ENCODE data around the gene POLR1A.
"Not testable (repeated sequence)": the region's sequence is repeated elsewhere in the genome, so short reads cannot be mapped to it uniquely, and the experiment has no call there.

POLR1A gene

DNA sequence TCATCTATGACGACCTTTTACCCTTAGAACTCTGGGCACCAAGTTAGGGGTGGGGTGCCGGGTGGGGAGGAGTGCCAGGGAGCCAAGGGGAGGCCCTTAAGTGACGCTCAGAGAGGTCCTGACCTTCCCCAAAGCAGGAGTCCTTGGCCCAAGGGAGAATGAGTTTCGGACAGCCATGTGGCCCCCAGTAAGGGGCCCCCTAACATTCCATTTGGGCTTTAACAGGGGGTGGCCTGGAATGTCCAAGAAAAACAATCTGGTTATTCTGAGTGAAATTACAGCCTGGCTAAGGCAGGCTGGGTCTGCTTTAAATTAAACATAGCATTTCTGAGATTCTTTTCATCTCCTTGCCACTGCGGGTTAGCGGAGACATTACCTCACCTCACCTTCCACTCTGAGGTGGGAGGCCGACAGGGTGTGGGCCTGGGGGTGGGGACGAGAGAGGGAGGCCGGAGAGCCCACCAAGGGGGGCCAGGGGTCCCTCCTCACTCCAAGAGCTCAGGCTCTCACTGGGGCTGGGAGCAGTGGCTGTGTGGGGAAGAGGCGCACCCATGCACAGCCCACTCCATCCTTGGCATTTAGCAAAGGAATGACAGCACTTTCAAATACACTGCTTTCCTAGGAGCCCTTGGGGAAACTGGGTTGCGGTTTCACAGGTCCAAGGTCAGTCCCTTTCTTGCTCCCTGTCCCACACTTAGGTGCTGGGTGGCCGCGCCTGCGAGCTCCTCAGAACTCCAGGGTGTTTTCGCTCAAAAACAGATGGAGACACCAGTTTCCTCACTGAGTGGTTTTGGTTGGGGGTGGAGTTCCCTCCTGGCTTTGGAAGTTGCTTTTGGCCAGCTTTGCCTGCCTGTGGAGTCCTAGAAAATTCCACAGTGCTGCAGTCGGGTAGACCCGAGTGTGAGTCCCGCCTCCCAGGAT, 107.4 kb downstream of the POLR1A start:
- DNase-seq (ENCODE audit: low read depth): no peak

DNA sequence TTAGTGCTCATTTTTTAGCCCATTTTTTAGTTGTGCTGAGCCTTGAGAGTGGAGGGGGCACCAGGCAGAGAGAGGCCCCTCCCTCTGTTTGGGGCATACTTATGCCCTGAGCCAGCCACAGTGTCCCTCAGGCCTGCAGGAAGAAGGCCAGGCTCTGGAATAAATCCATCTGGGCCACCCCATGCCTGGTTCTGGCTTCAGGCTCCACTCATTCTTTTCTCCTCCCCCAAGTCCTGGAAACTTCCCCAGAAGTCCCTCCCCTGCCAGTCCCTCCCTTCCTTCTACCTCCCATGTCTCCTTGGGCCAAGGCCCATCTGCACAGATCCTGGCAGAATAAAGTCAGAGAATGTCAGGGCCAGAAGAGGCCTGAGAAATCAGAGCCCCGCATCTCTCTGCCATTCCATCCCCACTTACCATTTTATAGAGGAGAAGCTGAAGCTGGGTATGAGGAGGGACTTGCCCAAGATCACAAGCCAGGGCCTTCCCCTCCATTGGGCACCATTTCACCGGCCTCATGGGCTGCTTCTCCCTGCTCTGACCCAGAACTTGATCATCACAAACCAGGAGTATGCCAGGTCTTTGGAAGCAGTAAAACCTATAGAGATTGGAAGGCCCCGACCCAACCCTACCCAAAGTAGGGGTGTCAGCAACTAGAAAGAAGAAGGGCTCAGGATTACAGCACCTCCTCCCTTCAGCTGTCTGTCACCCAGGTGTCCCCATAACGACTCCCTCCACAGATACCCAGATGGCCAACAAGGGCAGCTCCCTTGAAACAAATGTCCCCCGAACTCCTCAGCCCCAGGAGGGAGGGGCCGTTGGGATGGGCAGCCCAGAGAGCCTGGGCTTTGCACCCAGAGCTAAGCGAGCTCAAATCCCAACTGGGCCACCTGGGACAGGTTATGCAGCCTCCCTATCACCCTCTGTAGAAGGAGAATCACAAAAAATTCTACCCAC, 108.4 kb downstream of the POLR1A start:
- no peak for DNase-seq (ENCODE audit: low read depth)

DNA sequence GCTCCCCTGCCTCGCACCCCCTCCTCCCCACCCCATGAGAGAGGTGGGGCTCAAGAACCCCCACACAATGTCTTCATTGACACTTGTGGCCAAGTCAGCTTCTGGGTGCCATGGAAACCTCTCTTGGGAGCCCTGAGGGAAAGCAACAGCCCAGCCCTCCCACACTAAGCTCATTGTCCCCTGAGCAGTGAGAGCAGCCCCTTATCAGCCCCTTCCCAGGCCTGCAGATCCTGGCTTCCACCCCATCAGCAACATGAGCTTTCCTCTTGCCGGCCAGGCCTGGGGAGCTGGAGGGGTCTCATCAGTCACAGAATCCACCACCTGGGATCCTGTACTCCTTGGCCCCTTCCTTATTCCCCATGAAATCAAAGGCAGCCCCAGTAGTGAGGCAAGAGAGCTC, 109.1 kb downstream of the POLR1A start:
- DNase-seq (ENCODE audit: low read depth): no peak

DNA sequence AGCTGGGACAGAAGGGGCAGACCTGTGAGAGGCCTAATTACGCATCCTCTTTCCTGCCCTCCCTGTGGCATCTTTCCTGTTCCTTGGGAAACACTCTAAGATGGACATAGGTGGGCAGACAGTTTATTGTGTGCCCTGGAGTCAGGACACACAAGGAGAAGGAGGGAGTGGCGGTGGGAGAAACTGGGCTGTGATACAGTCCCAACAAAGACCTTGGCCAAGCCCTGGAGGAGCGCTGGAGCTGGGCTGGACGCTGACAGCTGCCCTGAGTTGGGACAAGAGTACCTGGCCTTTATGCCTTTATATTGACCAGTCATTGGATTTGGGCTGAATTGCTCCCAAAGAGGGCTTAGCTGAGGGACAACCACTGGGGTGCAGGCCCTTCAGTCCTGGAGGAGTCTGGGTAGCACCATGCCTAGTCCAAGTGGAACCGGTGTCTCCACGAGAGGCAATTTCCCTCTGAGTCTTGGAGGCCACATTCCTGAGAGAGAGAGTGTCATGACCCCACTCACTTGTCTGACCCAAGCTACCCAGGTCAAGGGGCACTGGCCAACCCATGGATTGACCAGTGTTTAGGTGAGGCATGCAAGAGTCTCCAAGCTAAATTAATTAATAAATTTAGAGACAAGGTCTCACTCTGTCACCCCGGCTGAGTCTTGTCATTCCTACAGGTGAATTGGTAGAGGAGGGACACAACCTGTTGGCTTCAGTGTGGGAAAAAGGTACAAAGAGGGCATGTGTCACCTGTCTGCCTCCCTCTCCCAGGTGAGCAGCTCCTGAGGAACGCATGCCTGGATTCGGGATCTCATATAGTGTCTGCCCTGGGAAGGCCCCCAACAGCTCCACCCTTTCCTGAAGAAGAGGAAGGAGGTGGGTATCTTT, 109.8 kb downstream of the POLR1A start:
- no peak for DNase-seq (ENCODE audit: low read depth)

DNA sequence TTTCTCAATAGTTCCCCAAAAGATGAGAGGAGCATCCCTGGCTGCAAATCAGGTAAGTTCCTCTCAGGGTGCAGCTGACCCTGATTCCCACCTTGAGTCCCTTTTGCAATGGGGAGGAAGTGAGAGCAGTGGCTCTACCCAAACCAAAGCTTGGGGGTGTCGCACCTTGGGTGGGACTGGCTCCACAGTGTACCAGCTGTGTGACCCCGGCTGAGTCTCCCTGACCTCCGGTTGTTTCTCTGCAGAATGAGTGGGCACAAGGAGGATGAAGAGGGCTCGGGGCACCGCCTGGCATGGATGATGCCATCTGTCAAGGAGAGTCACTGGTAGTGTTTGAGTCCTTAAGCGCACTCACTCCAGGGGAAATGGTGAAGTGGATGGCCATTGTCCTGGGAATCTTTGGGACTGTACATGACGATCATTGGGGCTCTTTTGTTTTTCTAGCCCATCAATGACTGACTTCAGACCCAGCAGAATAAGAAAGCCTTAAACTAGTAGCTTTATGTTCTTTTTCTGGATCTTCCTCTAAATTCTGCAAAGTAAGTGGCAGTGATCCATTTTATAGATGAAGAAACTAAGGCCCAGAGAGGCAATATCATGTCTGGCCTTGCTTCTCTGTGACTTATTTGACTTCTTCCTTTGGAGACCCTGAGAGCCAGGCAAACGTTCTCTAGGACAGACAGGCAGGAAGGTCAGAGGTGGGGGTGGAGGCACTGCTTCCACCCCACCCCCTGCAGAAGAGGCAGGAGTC, 110.6 kb downstream of the POLR1A start:
- no peak for DNase-seq (ENCODE audit: low read depth)

DNA sequence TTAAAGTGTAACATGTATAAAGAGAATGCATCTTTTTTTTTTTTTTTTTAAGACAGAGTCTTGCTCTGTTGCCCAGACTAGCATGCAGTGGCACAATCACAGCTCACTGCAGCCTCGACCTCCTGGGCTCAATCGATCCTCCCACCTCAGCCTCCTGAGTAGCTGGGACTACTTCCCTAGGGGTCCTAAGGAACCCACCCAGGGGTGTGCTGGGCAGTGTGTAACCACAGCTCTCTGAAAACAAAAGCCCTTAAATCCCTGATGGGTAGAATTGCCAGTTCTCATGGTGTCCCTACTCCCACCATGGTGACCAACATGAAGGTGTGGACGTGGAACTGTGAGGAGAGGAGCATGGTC, 111.3 kb downstream of the POLR1A start:
- no peak for DNase-seq (ENCODE audit: low read depth)

DNA sequence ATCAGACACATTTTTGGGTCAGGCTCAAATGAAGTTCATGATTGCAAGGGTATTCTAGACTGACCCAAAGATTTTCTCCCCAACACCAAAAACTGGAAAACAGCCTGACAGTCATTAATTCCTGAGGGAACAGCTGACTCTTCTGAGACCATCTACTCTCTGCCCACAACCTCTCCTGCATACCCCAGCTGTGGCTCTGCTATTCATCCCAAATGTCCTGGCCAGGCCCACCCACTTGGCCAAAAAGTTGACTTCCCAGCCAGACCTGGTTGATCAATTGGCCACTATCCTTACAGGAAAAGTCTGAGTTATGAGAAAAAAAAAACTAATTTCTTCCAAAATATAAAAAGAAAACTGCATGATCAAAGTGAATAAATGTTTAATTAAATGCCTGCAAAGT, 113.1 kb downstream of the POLR1A start:
- no peak for DNase-seq (ENCODE audit: low read depth)

DNA sequence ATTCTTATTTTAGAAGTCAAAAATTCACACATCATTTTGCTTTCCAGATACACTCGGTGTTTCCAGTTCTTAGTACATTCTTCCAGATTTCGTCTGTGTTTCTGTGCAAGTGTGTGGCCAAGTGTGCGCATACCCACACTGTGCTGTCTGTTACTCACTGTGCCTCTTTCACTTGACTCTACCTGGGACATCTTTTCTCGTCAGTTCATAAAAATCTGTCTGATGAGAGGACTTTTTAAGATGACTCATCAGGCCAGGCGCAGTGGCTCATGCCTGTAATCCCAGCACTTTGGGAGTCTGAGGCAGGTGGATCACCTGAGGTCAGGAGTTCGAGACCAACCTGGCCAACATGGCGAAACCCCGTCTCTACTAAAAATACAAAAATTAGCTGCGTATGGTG, 113.6 kb downstream of the POLR1A start:
- DNase-seq (ENCODE audit: low read depth): not testable (repeated sequence)

DNA sequence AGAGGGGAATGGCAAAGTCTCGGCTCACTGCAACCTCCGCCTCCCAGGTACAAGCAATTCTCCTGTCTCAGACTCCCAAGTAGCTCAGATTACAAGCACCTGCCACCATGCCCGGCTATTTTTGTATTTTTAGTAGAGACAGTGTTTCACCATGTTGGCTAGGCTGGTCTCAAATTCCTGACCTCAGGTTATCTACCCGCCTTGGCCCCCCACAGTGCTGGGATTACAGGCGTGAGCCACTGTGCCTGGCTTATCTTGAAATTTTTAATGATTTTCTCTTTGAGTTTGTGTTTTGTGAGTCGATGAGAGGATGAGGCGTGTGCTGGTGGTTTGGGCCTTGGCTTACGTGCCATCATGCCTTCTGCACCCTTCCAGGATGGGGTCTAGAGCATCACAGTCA, 115.6 kb downstream of the POLR1A start:
- DNase-seq (ENCODE audit: low read depth): no peak

DNA sequence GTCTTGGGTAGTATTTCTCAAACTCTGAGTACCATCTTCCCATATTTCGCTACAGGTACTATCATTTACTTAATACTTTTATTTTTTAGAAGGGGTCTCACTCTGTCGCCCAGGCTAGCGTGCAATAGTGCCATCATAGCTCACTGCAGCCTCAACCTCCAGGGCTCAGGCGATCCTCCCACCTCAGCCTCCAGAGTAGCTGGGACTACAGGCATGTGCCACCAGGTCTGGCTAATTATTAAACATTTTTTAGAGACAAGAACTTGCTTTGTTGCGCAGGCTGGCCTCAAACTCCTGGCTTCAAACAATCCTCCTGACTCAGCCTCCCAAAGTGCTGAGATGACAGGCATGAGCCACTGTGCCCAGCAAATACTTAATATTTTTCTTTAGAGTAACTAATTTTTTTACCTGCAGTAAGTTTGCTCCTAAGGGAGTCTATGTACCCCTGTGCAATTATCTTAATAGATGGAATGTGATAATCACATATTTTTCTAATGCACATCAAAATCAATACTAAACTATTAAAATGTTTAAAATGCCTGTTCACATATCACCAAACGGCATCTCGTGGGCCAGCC, 116.3 kb downstream of the POLR1A start:
- DNase-seq (ENCODE audit: low read depth): no peak

DNA sequence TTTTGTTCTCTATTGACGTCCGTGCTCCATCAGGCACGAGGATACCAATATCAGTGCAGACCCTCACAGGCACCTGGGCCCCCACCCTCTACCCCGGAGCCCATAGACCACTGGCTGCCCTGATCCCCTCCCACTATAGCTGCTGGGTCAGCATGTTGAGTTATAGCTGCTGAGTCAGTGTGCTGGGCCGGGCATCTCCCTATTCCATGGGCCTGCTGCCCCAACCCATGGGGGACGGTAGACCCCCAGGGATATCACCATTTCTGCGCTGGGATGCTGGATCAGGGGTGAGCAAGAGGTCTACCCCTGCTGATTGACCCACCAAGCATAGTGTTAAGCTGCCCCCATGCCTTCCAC, 116.8 kb downstream of the POLR1A start:
- no peak for DNase-seq (ENCODE audit: low read depth)

DNA sequence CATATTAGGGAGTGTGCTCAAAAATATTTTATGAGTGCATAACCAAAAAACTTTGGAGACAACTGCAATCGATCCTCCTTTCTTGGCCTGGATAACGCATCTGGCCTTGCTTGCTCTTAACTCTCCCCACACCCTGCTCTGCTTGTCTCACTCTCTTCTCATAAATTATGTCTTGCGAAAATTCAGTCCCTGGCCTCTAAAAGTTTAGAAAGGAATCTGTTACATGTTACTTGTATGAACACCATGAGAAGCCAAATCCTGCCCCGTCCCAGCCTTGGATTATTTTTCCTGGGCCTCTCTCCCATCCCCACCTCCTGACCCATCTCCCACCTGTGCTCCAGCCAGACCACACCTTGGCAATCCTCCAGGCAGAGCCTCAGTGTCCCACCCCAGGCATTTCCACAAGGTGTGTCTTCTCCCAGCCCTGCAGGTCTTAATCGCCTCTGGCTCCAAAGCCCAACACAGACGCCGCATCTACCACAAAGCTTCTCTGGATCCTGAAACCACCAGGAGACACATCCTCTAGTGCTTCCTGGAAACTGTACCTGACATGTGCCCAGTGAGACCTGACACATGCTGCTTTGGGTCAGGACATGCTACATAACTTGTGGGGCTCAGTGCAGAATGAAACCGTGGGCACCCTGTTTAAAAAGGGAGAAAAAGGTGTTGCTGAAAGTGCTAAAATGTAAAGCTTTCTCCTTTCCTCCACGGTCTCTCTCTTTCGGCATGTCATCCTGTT, 117.3 kb downstream of the POLR1A start:
- DNase-seq (ENCODE audit: low read depth): no peak

DNA sequence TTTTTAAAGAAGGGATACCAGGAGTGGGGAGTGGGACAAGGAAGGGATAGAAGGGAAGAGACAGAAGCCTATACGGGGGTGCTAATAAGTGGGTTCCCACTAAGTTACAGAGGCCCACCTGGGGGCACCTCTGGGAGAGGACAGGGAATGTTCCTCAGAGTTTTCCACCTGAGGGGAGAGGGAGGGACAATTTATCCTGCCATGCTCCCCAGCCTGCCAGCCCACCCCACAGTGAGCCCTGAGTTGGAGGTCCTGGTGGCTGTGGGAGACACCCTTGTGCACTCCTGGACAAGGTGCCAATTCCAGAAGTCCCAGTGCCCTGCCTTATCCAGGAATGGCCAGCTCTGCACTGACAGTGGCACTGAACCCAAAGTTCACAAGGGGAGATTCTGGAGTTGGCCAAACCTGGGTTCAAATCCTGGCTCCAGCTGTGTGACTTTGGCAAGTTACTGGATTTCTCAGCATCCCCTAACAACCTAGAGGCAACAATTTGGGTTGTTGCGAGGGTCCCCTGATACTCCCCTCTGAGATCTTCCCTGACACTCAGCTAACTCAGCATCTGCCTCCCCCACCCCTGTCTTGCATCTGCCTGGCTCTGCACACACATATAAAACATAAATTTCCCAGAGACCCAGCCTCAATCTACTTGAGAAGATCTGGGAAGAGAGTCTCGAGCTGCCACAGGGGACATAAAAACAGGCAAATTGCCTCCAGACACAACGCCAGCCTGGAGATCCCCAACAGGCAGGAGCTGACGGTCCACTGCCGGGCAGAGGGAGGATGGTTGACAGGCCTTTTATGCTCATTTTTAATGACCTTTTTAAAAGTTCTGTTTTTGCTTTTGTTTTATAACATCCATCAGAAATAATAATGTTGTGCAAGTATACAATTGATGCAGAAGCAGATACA, 118.2 kb downstream of the POLR1A start:
- no peak for DNase-seq (ENCODE audit: low read depth)

DNA sequence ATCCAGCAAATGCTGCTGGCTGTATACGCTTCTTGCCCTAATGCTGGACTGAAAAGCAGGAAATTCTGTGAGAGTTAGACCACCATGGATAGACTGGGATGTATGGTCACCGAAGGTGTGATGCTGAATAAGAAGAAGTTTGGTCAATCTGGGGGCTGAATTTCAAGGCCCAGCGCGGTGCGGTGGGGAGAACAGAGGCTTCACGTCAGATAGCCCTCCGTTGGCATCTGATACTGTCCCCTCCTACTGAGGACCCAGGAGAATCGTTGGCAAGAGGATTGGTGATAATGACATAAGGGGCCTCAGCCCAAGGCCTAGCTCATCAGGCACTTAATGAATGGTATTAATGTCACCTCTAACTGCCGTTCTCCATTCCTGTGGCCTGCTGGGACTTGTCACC, 119.6 kb downstream of the POLR1A start:
- DNase-seq (ENCODE audit: low read depth): no peak

DNA sequence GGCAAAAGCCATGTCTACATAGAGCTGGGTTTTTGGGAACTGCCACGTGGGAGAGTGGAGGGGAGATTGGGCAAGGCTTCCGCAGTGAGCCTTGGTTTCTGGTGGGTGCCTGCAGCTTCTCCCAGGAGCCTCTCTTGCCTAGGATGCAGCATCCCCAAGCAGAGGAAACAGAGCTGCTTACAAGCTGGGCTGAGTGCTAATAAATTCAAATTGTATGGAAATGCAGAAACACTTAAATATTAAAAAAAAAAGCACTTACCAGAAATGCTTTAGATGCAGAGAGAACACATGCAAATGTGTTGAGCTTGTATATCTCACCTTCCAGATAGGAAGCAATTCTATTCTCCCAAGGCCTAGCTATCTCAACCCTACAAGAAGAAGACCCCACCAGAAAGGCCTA, 120.9 kb downstream of the POLR1A start:
- DNase-seq (ENCODE audit: low read depth): no peak

DNA sequence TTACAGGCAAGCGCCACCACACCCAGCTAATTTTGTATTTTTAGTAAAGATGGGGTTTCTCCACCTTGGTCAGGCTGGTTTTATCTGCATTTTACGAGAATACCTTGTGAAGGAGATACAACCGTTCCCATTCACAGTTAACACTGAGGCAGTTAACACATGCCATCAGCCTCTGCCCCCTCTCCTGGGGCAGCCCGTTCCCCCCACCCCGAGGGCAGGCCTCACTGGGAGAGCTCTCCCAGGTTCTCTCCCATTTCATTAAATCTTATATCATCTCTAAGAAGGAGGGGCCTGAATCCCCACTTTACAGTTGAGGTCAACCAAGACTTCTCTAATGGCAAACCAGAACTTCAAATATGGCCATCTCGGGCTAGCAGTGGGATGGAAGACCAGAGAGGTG, 121.9 kb downstream of the POLR1A start:
- DNase-seq (ENCODE audit: low read depth): no peak

DNA sequence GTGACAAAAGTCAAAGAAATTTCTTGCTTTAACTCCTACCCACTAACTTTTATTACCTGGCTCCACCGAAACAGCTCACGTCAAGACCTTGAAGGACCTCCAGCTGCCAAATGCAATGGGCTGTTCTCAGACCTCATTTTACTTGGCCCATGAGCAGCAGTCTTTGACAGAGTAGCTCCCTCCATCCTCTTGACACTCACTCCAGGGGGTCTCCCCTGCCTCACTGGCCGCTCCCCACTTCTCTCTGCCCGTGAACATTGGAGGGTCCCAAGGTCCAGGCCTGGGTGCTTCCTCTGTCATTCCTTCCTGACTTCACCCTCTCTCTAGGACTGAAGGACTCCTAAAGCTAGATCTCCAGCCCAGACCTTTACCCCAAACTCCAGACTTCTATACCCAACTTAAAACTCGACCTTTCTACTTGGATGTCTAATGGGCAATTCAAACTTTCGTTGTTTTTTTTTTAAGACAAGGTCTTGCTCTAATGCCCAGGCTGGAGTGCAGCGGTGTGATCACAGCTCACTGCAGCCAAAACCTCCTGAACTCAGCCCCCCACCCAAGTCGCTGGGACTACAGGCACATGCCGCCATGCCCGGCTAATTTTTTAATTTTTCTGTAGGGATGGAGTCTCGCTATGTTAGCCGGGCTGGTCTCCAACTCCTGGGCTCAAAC, 124.0 kb downstream of the POLR1A start:
- no peak for DNase-seq (ENCODE audit: low read depth)

DNA sequence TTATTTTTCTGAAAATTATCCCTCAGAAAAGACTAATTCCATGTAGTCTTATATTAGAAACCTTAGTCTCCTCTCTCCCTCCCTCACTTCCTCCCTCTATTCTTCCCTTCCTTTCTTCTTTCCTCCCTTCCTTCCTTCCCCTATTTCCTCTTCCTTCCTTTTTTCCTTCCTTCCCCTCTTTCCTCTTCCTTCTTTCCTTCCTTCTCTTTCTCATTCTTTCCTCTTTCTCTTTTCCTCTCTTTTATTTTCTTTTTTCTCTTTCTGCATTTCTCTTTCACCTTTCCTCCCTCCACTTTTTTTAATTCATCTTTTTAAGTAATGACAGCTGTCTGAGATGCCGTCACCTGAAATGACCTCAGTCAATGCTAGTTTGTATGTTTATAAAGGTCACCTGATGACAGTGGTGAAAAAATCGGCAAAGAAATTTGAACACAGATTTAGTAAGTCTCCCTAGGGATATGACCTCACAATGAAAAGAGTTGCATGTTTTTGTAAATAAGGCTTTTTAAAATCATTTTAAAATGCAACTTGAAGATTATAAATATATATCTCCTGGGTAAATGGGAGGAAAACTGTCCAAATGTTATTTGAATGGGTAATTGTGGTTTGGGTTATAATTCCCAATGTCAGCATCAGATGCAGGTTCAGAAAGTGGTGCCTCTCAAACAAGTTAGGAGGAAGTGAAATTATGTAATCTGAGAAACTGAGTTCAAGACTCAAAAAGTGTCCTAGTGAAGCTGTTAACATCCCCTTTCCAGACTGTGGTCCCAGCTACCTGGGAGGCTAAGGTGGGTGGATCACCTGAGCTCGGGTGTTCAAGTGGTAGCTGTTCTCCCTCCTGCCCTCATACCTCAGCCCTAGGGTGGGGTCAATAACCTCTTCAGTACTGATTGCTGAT, 126.6 kb downstream of the POLR1A start:
- no peak for DNase-seq (ENCODE audit: low read depth)
